ENCODE data around the gene JMJD7. TPM values are rescaled to one million over a fixed set of nuclear protein-coding genes. Genes with fewer than 3 reads are reported as not detected.

The JMJD7 gene
- total RNA-seq, 3 donors from 2014 or later (not counting 1 experiment from before 2014, with no cell fraction given), result 20.3 to 36.4 (median 28.7) TPM

DNA sequence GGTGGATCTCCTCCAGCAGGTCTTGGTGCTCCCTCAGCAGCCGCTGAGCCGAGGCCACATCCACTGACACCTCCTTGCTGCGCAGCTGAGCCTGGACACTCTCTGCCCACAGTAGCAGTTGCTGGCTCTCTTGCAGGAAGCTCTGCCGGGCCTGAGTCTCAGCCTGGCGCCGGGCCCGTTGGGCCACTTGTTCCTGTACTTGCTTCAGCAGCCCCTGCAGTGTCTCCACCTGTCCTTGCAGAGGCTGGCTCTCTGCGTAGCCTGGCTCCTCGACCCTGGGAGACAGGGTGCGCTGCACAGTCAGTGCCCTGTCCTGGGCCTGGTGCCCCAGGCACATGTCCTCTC, 50.4 kb downstream of the JMJD7 start:
- H3K4me1 Mint-ChIP-seq, result peaks cover 6 to 16% of the 10 kb centered on the region in 2 donors
- H3K9me3 ChIP-seq (ENCODE audit: control insufficient read depth, insufficient read depth, low read length), result no peaks in the 10 kb centered on the region
- H3K4me3 ChIP-seq (ENCODE audit: low read length), result no peak overlapping the region
- H3K27ac Mint-ChIP-seq, result no peak overlapping the region
- no peaks in the 10 kb centered on the region for H3K27me3 ChIP-seq (ENCODE audit: control insufficient read depth, insufficient read depth, low read length)
- ATAC-seq, result no peak
- peaks cover 10 to 13% of the 10 kb centered on the region in 2 donors for H3K27me3 Mint-ChIP-seq (ENCODE audit: low read depth in 2 of 2)
- intact Hi-C loops (cut with micrococcal nuclease), result no loop called here
- no peaks in the 10 kb centered on the region for H3K9me3 Mint-ChIP-seq
- 94% methylated on average over 10 of the region's 10 CpGs for WGBS (ENCODE audit: insufficient coverage)
- TF ChIP-seq, protein P1, sequence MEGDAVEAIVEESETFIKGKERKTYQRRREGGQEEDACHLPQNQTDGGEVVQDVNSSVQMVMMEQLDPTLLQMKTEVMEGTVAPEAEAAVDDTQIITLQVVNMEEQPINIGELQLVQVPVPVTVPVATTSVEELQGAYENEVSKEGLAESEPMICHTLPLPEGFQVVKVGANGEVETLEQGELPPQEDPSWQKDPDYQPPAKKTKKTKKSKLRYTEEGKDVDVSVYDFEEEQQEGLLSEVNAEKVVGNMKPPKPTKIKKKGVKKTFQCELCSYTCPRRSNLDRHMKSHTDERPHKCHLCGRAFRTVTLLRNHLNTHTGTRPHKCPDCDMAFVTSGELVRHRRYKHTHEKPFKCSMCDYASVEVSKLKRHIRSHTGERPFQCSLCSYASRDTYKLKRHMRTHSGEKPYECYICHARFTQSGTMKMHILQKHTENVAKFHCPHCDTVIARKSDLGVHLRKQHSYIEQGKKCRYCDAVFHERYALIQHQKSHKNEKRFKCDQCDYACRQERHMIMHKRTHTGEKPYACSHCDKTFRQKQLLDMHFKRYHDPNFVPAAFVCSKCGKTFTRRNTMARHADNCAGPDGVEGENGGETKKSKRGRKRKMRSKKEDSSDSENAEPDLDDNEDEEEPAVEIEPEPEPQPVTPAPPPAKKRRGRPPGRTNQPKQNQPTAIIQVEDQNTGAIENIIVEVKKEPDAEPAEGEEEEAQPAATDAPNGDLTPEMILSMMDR (IDR thresholded peaks at IDR 0.05), result no peak
- no peaks in the 10 kb centered on the region for H3K36me3 Mint-ChIP-seq
- H3K27ac ChIP-seq (ENCODE audit: low read length), result no peak overlapping the region
- no peak overlapping the region for H3K4me3 Mint-ChIP-seq
- H3K4me1 ChIP-seq (ENCODE audit: control insufficient read depth, insufficient read depth, low read length), result peaks cover 12% of the 10 kb centered on the region
- no peak for DNase-seq
- no peaks in the 10 kb centered on the region for H3K36me3 ChIP-seq (ENCODE audit: control insufficient read depth, insufficient read depth, low read length)

DNA sequence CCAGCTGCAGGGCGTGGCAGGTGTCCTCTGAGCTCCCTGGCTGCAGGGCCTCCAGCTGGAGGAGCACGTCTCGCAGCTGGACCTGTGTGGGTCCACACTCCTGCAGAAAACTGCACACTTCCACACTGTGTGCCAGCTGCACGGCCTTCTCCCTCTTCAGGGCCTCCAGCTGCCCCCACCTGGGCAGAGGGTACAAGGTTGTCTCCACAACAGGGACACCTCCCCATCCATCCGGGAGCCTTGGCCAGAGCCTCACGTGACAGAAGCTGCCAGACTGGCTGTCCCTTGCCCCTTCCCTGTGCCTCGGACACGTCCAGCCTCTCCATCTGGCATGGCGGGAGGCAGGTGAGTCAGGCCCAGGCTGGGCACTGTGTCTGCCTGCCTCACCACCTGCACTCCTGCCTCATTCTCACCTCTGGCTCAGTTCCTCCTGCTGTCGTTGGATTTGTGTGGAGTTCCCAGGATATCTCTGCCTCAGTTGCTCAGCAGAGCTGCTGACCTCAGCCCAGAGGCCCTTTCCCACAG, 51.5 kb downstream of the JMJD7 start:
- no peaks in the 10 kb centered on the region for H3K36me3 Mint-ChIP-seq
- WGBS (ENCODE audit: insufficient coverage), result 91% methylated on average over 10 of the region's 10 CpGs
- TF ChIP-seq, protein P1 (IDR thresholded peaks at IDR 0.05), result no peak
- H3K4me3 Mint-ChIP-seq, result no peak overlapping the region
- no peak overlapping the region for H3K27ac Mint-ChIP-seq
- Histone ChIP-seq H3K4me1 (ENCODE audit: control insufficient read depth, insufficient read depth, low read length) (peaks cover 12% of the 10 kb centered on the region), H3K4me3 (ENCODE audit: low read length) (no peak overlapping the region), H3K36me3 (ENCODE audit: control insufficient read depth, insufficient read depth, low read length) (no peaks in the 10 kb centered on the region), H3K27ac (ENCODE audit: low read length) (no peak overlapping the region), H3K9me3 (ENCODE audit: control insufficient read depth, insufficient read depth, low read length) (no peaks in the 10 kb centered on the region), H3K27me3 (ENCODE audit: control insufficient read depth, insufficient read depth, low read length) (no peaks in the 10 kb centered on the region)
- DNase-seq (no peak), ATAC-seq (no peak)
- H3K27me3 Mint-ChIP-seq (ENCODE audit: low read depth in 2 of 2), result peaks cover 10 to 13% of the 10 kb centered on the region in 2 donors
- intact Hi-C loops (cut with micrococcal nuclease), result no loop called here
- peaks cover 6 to 11% of the 10 kb centered on the region in 2 donors for H3K4me1 Mint-ChIP-seq
- H3K9me3 Mint-ChIP-seq, result no peaks in the 10 kb centered on the region

DNA sequence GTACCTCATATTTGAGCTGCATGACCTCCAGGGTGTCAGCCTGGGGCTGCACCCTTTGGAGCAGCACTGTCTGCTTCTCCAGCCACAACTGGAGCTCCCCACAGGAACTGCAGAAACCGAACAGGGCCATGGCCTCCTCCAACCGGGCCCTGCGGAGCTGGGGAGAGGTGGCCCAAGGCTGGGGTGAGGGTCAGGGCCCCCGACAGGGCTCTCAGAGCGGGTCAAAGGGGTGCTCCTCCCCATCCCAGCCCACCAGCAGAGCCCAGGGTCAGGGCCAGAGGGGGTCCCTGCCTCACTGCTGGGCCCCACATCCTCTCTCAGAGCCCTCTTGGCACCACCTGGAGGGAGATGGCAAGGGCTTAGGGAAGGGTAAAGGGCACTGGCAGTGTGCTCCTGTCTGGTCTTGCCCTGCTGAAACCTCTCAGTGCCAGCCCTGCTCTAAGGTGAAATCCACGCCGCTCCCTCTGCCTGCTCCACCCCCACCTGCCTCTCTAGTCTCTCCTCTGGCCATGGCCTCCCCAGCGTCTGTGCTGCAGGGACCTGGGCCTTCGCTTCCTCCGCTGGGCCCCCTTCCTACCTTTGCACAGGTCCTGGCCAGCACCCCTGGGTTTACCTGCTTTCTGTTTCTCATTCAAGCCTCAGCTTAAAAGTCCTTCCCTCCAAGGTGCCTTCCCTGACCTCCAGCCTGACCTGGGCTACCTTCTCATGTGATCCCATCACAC, 52.4 kb downstream of the JMJD7 start:
- TF ChIP-seq, protein P1 (IDR thresholded peaks at IDR 0.05), result no peak
- 94% methylated on average over 10 of the region's 10 CpGs for WGBS (ENCODE audit: insufficient coverage)
- H3K4me3 Mint-ChIP-seq, result no peak overlapping the region
- H3K4me3 ChIP-seq (ENCODE audit: low read length), result no peak overlapping the region
- no peaks in the 10 kb centered on the region for H3K9me3 ChIP-seq (ENCODE audit: control insufficient read depth, insufficient read depth, low read length)
- H3K36me3 Mint-ChIP-seq, result no peaks in the 10 kb centered on the region
- H3K27ac ChIP-seq (ENCODE audit: low read length), result no peak overlapping the region
- ATAC-seq (no peak), DNase-seq (no peak)
- H3K9me3 Mint-ChIP-seq, result no peaks in the 10 kb centered on the region
- no peaks in the 10 kb centered on the region for H3K36me3 ChIP-seq (ENCODE audit: control insufficient read depth, insufficient read depth, low read length)
- peak overlapping the region in 1 of 2 donors; percentile 53 for H3K27ac Mint-ChIP-seq
- intact Hi-C loops (cut with micrococcal nuclease), result no loop called here
- H3K27me3 Mint-ChIP-seq (ENCODE audit: low read depth in 2 of 2), result peaks cover 10 to 13% of the 10 kb centered on the region in 2 donors
- H3K4me1 Mint-ChIP-seq, result peaks cover 7 to 11% of the 10 kb centered on the region in 2 donors
- H3K27me3 ChIP-seq (ENCODE audit: control insufficient read depth, insufficient read depth, low read length), result no peaks in the 10 kb centered on the region
- peaks cover 12% of the 10 kb centered on the region for H3K4me1 ChIP-seq (ENCODE audit: control insufficient read depth, insufficient read depth, low read length)

Measured in natural killer cell (primary cell).